UCSD-AML1 (cell line): ENCODE data around the gene RPS6KA2.

Experiments used
- DNase-seq: peaks from one replicate; lab custom pipeline; 2025; ENCODE audit not compliant: unreplicated experiment; lab: John Stamatoyannopoulos, UW

The RPS6KA2 gene

GRCh38 chr6:166616261-166617238 is 10.5 kb downstream of the RPS6KA2 start:
- DNase-seq: no peak

- no peak for DNase-seq
Measured at GRCh38 chr6:166615059-166615770, 11.8 kb downstream of the RPS6KA2 start.

- no peak for DNase-seq
Measured at GRCh38 chr6:166614589-166614988, 12.5 kb downstream of the RPS6KA2 start.

GRCh38 chr6:166614171-166614583 is 12.9 kb downstream of the RPS6KA2 start:
- no peak for DNase-seq

GRCh38 chr6:166613027-166613426 is 14.0 kb downstream of the RPS6KA2 start:
- no peak for DNase-seq

GRCh38 chr6:166612471-166612881 is 14.6 kb downstream of the RPS6KA2 start:
- no peak for DNase-seq

GRCh38 chr6:166611631-166612030 is 15.4 kb downstream of the RPS6KA2 start:
- DNase-seq: no peak

- no peak for DNase-seq
Measured at GRCh38 chr6:166610069-166610468, 17.0 kb downstream of the RPS6KA2 start.

- DNase-seq: no peak
Measured at GRCh38 chr6:166608774-166609173, 18.3 kb downstream of the RPS6KA2 start.

- no peak for DNase-seq
Measured at GRCh38 chr6:166605752-166606151, 21.3 kb downstream of the RPS6KA2 start.

- DNase-seq: no peak
Measured at GRCh38 chr6:166604911-166605310, 22.1 kb downstream of the RPS6KA2 start.

- DNase-seq: no peak
Measured at GRCh38 chr6:166604328-166604727, 22.7 kb downstream of the RPS6KA2 start.

- DNase-seq: no peak
Measured at GRCh38 chr6:166603043-166603690, 23.9 kb downstream of the RPS6KA2 start.

- DNase-seq: no peak
Measured at GRCh38 chr6:166601956-166602355, 25.1 kb downstream of the RPS6KA2 start.

GRCh38 chr6:166600931-166601330 is 26.1 kb downstream of the RPS6KA2 start:
- DNase-seq: no peak

- DNase-seq: no peak
Measured at GRCh38 chr6:166599205-166599604, 27.8 kb downstream of the RPS6KA2 start.

GRCh38 chr6:166598441-166599138 is 28.5 kb downstream of the RPS6KA2 start:
- peak; percentile 42 for DNase-seq

GRCh38 chr6:166597711-166598440 is 29.2 kb downstream of the RPS6KA2 start:
- no peak for DNase-seq

GRCh38 chr6:166596776-166597507 is 30.1 kb downstream of the RPS6KA2 start:
- no peak for DNase-seq

- DNase-seq: no peak
Measured at GRCh38 chr6:166595949-166596348, 31.1 kb downstream of the RPS6KA2 start.
